ENCODE results near the gene KCNH4. TPM values are rescaled to one million over a fixed set of nuclear protein-coding genes. Genes with fewer than 3 reads are reported as not detected.

Gene KCNH4
- total and polyA plus RNA-seq, 9 donors: 0.07 to 0.40 (median 0.12) TPM; not detected in 4

DNA sequence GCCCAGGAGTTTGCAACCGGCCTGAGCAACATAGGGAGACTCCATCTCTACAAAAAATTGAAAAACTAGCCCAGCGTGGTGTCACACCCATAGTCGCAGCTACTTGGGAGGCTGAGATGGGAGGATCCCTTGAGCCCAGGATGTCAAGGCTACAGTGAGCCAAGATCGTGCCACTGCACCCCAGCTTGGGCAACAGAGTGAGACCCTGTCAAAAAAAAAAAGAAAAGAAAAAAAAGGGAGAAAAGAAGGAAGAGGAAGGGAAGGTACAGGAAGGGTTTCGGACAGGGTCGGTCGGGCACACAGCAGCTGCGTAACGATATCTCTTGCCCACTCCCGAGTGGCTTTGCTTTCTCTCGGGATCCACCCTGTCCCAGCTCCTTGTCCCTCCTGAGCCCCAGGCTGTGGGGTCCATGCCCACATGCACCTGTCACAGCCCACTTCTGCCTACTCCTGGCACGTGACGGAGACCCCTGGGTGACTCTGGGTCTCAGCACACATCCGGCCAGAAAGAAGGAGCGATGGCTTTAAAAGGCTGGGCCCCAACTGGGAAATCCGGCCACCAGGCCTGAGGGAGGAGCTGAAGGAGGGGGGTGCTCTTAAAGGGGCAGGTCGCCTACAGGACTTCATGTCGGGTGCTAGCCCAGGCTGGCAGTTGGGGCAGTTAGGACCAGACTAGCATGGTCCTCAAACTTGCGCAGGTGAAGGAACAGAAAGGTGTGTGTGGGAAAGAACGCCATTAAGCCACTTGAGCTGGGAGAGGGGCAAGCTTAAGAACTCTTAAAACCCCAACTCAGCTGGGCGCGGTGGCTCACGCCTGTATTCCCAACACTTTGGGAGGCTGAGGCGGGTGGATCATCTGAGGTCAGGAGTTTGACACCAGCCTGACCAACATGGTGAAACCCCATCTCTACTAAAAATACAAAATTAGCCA lies 13.3 kb upstream of the KCNH4 start, which contains the start of gene GHDC:
Gene GHDC, minus strand, starts transcription at position 526 of the 931 bp plus-strand sequence. CDS start 913 bp downstream, outside the sequence.
- TF ChIP-seq, protein P1, sequence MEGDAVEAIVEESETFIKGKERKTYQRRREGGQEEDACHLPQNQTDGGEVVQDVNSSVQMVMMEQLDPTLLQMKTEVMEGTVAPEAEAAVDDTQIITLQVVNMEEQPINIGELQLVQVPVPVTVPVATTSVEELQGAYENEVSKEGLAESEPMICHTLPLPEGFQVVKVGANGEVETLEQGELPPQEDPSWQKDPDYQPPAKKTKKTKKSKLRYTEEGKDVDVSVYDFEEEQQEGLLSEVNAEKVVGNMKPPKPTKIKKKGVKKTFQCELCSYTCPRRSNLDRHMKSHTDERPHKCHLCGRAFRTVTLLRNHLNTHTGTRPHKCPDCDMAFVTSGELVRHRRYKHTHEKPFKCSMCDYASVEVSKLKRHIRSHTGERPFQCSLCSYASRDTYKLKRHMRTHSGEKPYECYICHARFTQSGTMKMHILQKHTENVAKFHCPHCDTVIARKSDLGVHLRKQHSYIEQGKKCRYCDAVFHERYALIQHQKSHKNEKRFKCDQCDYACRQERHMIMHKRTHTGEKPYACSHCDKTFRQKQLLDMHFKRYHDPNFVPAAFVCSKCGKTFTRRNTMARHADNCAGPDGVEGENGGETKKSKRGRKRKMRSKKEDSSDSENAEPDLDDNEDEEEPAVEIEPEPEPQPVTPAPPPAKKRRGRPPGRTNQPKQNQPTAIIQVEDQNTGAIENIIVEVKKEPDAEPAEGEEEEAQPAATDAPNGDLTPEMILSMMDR (IDR thresholded peaks at IDR 0.05): no peak
- TF ChIP-seq EP300 (IDR thresholded peaks at IDR 0.05) (no peak), POLR2A (IDR thresholded peaks at IDR 0.05) (peak; percentile 35)
- H3K4me3 ChIP-seq: peak within 1 kb of the TSS; percentile 70
- no peaks in the 10 kb centered on the region for H3K36me3 ChIP-seq
- H3K9me3 ChIP-seq: no peaks in the 10 kb centered on the region
- peak within 1 kb of the TSS; percentile 3 to 12 for H3K27ac ChIP-seq
- H3K4me1 ChIP-seq (ENCODE audit: insufficient read depth): peaks cover 10% of the 10 kb centered on the region
- no peaks in the 10 kb centered on the region for H3K27me3 ChIP-seq
- intact Hi-C loops (cut with DNase I): no loop called here
- 13 to 17% (median 17%) methylated on average over 24 of the region's 24 CpGs for WGBS, 3 donors
- peak; percentile 77 to 86 (median 83) for DNase-seq

DNA sequence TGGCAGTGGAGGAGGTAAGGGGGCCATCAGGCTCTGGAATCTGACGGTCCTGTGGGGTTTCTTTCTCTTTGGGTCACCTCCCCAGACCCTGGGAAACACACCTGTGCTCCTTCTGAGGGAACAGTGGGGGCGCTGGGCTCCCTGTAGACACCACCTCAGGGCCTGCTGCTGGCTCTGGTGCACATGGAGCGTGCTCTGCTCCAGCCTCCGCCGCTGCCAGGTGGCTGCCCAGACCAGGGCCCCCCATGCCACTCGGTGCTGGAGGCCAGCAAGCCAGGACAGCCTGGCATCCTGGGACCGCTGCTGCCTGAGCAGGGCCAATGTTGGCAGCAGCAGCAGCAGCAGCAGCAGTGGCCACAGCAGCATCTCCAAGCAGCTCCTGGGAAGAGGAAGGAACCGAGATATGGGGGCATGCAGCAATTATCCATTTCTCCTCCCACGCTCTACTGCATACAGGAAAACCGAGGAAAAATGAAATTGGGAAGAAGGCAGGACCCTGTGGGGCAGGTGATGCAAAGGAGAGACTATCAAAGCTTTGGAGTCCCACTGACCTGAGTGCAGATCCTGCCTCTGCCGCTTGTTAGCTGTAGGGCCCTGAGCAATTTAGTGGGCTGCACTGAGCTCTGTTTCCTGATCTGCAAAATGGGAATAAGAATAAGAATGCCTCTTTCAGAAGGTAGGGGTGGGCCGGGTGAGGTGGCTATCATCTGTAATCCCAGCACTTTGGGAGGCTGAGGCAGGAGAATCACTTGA lies 12.4 kb upstream of the KCNH4 start:
- intact Hi-C loops (cut with DNase I): no loop called here
- peak overlapping the region in 1 of 2 donors; percentile 12 for H3K27ac ChIP-seq

DNA sequence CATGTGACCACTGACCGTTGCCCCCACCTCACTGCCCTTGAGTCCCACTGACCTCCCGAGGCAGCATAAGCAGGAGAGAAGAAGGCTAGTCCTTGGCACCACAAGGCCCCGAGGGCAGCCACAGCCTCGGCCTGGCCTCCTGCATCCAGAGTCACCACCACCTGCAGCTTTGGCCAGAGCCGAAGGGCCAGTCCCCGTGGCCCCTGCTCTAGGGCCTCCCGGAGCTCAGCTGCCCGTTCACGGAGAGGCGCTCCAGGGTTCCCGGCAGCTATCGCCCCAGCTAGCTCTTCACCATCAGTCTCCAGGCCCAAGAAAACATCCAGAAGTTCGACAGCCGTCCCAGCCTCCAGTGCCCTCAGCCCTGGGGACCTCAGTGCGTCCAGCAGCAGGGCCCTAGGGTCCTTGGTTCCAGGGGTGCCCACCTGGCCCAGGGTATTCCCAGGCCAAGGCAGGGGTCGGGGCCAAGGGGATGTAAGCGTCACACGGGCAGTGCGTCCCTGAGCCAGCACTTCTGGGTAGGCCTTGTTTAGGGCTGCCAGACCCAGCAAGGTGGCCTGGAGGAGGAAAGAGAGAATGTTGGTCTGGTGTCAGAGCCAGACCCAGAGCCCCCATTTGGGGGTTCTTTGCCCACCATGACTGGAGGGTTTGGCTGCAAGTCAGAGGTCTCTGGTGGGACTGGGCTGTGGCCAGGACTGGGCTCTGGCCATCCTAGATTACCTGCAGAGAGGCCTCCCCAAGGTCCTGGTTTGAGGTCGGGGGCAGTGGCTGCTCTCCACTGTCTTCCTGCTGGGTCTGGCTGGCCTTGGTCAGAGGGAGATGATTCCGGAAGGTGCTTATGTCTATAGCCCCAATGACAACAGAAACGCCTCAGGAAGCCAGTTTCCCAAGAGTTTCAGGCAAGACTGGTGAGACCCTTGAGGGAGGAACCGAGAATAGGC lies 11.5 kb upstream of the KCNH4 start:
- intact Hi-C loops (cut with DNase I): no loop called here
- H3K4me3 ChIP-seq: no peak overlapping the region
- WGBS, 3 donors: 82 to 87% (median 86%) methylated on average over 13 to 23 of the region's 23 CpGs

More for the DNA sequence above, 12.4 kb upstream of the KCNH4 start:
- Histone ChIP-seq H3K27me3 (no peaks in the 10 kb centered on the region), H3K9me3 (no peaks in the 10 kb centered on the region), H3K36me3 (no peaks in the 10 kb centered on the region), H3K4me3 (peak overlapping the region; percentile 70), H3K4me1 (ENCODE audit: insufficient read depth) (peaks cover 10% of the 10 kb centered on the region)
- 54 to 72% (median 60%) methylated on average over 12 of the region's 12 CpGs for WGBS, 3 donors
- no peak for TF ChIP-seq EP300 (IDR thresholded peaks at IDR 0.05)
- no peak for TF ChIP-seq POLR2A (IDR thresholded peaks at IDR 0.05)
- TF ChIP-seq, protein P1 (IDR thresholded peaks at IDR 0.05): no peak
- no peak for DNase-seq

More for the DNA sequence above, 11.5 kb upstream of the KCNH4 start:
- no peaks in the 10 kb centered on the region for H3K36me3 ChIP-seq
- H3K4me1 ChIP-seq (ENCODE audit: insufficient read depth): peaks cover 10% of the 10 kb centered on the region
- no peak for DNase-seq
- H3K27ac ChIP-seq: no peak overlapping the region
- TF ChIP-seq POLR2A (IDR thresholded peaks at IDR 0.05): no peak
- no peak for TF ChIP-seq EP300 (IDR thresholded peaks at IDR 0.05)
- TF ChIP-seq, protein P1 (IDR thresholded peaks at IDR 0.05): no peak
- H3K9me3 ChIP-seq: no peaks in the 10 kb centered on the region
- H3K27me3 ChIP-seq: no peaks in the 10 kb centered on the region

Data from ovary (tissue), 9 donors.